Measurements from ENCODE around the gene ZNF3. TPM values are rescaled to one million over a fixed set of nuclear protein-coding genes. Genes with fewer than 3 reads are reported as not detected.
A peak's percentile ranks its signal among the peaks of the same experiment; 100 is the strongest.

Gene ZNF3
- total and polyA plus RNA-seq, 9 of the 15 experiments (the other 6 are each of a cell fraction or from before 2014, with no cell fraction given), result 30.0 to 64.9 (median 51.5) TPM

GRCh38 chr7:100088621-100089457, 7.3 kb upstream of the ZNF3 start, which contains the start of gene COPS6 (continued):
- TF ChIP-seq ZBTB49 (CRISPR knock-in tag; IDR thresholded peaks at IDR 0.05; ENCODE audit: borderline replicate concordance), result no peak; the same call in 1 of the 2 replicates
- TF ChIP-seq LEF1 (IDR thresholded peaks at IDR 0.05), result no peak

- intact Hi-C loops (cut with micrococcal nuclease), result no loop called here
- Histone ChIP-seq H3K79me2 (ENCODE audit: control insufficient read depth, insufficient read depth, low read length) (peaks cover 19% of the 10 kb centered on the region), H3K4me1 (replicated peaks in 1 of 2; ENCODE audit: control insufficient read depth in 2 of 2, insufficient read depth in 2 of 2, low read length in 2 of 2) (peaks cover 26 to 28% of the 10 kb centered on the region in 2 experiments), H3K9me1 (ENCODE audit: control insufficient read depth, insufficient read depth, low read length) (no peaks in the 10 kb centered on the region), H3K36me3 (ENCODE audit: control insufficient read depth, insufficient read depth, low read length) (peaks cover 34% of the 10 kb centered on the region), H3K4me3 (peak overlapping the region; percentile 87), H3K4me2 (ENCODE audit: insufficient read depth, low read length) (peak overlapping the region; percentile 96), H2AFZ (ENCODE audit: low read depth, low read length) (peak overlapping the region; percentile 93), H3K9ac (ENCODE audit: insufficient read depth in 1 of 2, low read depth in 2 of 2, low read length in 2 of 2) (peak overlapping the region; percentile 96 to 97), H3K9me3 (replicated peaks; ENCODE audit: control insufficient read depth, insufficient read depth, low read depth, low read length) (no peaks in the 10 kb centered on the region), H3K27me3 (ENCODE audit: control insufficient read depth in 2 of 2, insufficient read depth in 2 of 2, low read length in 2 of 2) (no peaks in the 10 kb centered on the region), H3K27ac (ENCODE audit: extremely low read depth, low read depth, low read length) (peak overlapping the region; percentile 97), H4K20me1 (replicated peaks; ENCODE audit: control insufficient read depth, insufficient read depth, low read length) (peaks cover 13% of the 10 kb centered on the region; the same call in 1 of the 2 replicates)
- ChIA-PET POLR2A (interaction anchor here (0.7 to 7.9 kb wide), 5 partner anchors 9 to 593 kb away, joined by 3 to 115 read pairs (median 3); partner anchors contain the start of genes AP4M1 and MCM7), CTCF (ENCODE audit: low intra/inter-chr PET ratio) (interaction anchor here (0.6 kb wide), 1 partner anchor 45 kb away, joined by 3 read pairs; no protein-coding TSS in a partner anchor)
- no peak; the same call in 2 of the 3 replicates for ATAC-seq
- in situ Hi-C loops (cut with MboI), result no loop called here
- no peak for DNase-seq (ENCODE audit: extremely low read depth in 1 of 4, low spot score in 3 of 4)
- FAIRE-seq, result no peak
- BruUV-seq (replicated peaks), result TSS peak; percentile 39
- WGBS (ENCODE audit: insufficient coverage, low coverage, missing lambda C conversion rate), result 72% methylated on average over 11 of the region's 11 CpGs
- TF ChIP-seq KDM1A (IDR thresholded peaks at IDR 0.05) (peak in 1 of 2 experiments; percentile 47; a peak in 1 of 4 replicates), RBM25 (IDR thresholded peaks at IDR 0.05; ENCODE audit: low read depth, low read length, severe bottlenecking) (peak; percentile 19), TBL1XR1 (IDR thresholded peaks at IDR 0.05; ENCODE audit: low read length in 2 of 2) (no peak), BCOR (IDR thresholded peaks at IDR 0.05) (peak; percentile 69), NFRKB (IDR thresholded peaks at IDR 0.05; ENCODE audit: low read depth) (no peak), SRSF1 (IDR thresholded peaks at IDR 0.05; ENCODE audit: low read depth, low read length) (no peak), ZNF77 (CRISPR knock-in tag; IDR thresholded peaks at IDR 0.05) (no peak), NFE2 (IDR thresholded peaks at IDR 0.05; ENCODE audit: low read depth) (no peak), SREBF2 (CRISPR knock-in tag; IDR thresholded peaks at IDR 0.05) (0 out of 2 replicates have a peak, but pooled peaks have one; percentile 29), MBD1 (CRISPR knock-in tag; IDR thresholded peaks at IDR 0.05) (no peak), SRSF9 (IDR thresholded peaks at IDR 0.05; ENCODE audit: borderline replicate concordance, low read depth, low read length) (no peak)
Observed at GRCh38 chr7:100088095-100088620, 6.6 kb upstream of the ZNF3 start.
